ENCODE data around the gene ZMPSTE24.

- TF ChIP-seq RFX5 (IDR thresholded peaks at IDR 0.05; ENCODE audit: low read depth, low read length) (no peak), CEBPB (IDR thresholded peaks at IDR 0.05; ENCODE audit: low read depth, low read length) (no peak), CTCF (conservative IDR thresholded peaks at IDR 0.05; ENCODE audit: low read depth, low read length) (no peak), MXI1 (IDR thresholded peaks at IDR 0.05; ENCODE audit: borderline replicate concordance, low read depth, low read length) (no peak), POLR2A (IDR thresholded peaks at IDR 0.05; ENCODE audit: low read depth, low read length) (no peak), CHD1 (IDR thresholded peaks at IDR 0.05; ENCODE audit: low read depth, low read length) (no peak), SMC3 (IDR thresholded peaks at IDR 0.05; ENCODE audit: low read depth, low read length) (no peak), MAFK (IDR thresholded peaks at IDR 0.05; ENCODE audit: low read depth, low read length) (no peak), RAD21 (IDR thresholded peaks at IDR 0.05; ENCODE audit: low read length) (no peak)
These were observed 23.8 kb downstream of the ZMPSTE24 start for GRCh38 chr1:40281853-40282252.
